GM12872 (cell line): ENCODE measurements around the gene STK32C.

Experiments
- TF ChIP-seq, protein P1 (sequence below): IDR thresholded peaks from 3 replicates; pipeline ENCODE4 v1.5.1; 2011; ENCODE audit warnings: low read depth, mild to moderate bottlenecking, low read length, moderate library complexity; ENCODE audit not compliant: insufficient read depth

Gene STK32C

GRCh38 chr10:132229834-132230556 lies 77.8 kb downstream of the STK32C start:
- TF ChIP-seq, protein P1, sequence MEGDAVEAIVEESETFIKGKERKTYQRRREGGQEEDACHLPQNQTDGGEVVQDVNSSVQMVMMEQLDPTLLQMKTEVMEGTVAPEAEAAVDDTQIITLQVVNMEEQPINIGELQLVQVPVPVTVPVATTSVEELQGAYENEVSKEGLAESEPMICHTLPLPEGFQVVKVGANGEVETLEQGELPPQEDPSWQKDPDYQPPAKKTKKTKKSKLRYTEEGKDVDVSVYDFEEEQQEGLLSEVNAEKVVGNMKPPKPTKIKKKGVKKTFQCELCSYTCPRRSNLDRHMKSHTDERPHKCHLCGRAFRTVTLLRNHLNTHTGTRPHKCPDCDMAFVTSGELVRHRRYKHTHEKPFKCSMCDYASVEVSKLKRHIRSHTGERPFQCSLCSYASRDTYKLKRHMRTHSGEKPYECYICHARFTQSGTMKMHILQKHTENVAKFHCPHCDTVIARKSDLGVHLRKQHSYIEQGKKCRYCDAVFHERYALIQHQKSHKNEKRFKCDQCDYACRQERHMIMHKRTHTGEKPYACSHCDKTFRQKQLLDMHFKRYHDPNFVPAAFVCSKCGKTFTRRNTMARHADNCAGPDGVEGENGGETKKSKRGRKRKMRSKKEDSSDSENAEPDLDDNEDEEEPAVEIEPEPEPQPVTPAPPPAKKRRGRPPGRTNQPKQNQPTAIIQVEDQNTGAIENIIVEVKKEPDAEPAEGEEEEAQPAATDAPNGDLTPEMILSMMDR, result no peak

DNA sequence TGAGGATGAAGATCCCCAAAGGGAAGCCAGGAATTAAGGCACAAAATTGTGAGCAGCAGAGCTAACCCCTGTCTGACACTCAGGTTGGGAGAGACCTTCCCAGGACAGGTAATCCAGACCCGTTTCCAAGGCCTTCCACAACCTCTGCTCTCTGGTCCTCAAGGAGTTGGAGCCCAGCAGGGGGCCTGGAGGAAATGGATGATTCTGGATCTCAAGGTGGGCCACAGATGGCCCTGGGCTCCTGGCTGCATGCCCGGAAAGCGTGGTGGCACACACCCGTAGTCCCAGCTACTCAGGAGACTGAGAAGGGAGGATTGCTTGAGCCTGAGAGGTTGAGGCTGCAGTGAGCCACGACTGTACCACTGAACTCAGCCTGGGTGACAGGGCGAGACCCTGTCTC lies 78.7 kb downstream of the STK32C start:
- TF ChIP-seq, protein P1, result no peak

GRCh38 chr10:132228616-132229015 lies 79.1 kb downstream of the STK32C start:
- TF ChIP-seq, protein P1, result no peak

DNA sequence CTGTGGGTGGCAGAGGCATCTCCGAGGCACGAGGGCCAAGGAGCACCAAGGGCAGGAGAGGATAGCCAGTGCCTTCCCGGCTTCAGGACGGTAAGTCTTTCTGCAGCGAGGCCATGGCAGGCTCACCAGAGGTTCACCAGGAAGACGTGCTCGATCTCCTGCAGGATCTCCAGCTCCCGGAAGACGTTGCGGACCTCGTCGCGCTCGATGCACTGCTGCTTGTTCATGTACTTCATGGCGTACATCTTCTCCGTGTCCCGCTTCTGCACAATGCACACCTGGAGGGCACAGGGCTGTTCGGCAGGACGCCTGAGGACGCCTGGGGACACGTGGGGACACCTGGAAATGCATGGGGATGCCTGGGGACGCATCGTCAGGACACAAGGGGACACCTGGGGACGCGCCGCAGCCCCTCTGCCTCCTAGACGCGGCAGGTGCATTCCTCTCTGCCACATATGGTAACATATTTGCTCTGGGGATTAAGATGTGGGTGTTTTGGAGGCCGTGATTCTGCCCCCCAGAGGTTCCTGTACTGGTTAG lies 79.8 kb downstream of the STK32C start:
- TF ChIP-seq, protein P1, result no peak

DNA sequence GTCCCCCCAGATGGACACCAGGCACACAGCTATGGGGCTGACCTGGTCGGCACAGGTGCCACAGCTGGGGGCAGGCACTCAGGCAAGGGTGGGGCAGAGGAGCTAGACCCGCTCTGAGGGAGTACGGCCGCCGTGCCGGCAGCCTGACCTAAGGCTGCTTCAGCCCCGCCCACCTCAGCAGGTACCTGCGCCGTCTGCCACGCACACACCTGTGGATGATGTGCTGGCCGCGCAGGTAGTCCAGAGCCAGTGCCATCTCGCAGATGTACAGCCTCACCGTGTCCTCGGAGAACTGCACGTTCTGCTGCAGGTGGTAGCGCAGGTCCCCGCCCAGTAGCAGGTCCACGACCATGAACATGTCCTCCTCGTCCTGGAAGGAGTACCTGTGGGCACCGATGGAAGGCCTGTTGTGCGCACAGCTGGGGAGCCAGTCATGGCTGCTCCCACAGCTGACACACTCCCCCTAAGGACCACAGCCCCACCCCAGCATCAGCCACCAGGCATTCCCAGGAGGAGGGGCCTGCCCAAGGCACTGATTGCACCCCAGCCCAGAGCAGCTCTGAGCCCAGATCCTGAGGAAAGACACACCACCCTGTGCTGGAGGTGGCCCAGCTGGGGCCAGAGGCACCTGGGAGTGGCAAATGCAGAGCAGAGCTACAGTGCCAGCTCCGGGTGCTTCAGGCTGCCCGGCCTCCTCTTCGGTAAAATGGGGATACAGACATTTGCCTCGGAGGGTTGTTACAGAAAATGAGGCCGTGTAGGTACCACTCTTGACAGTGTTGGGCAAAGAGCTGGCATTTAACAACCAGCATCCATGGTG lies 81.0 kb downstream of the STK32C start:
- TF ChIP-seq, protein P1, result no peak

DNA sequence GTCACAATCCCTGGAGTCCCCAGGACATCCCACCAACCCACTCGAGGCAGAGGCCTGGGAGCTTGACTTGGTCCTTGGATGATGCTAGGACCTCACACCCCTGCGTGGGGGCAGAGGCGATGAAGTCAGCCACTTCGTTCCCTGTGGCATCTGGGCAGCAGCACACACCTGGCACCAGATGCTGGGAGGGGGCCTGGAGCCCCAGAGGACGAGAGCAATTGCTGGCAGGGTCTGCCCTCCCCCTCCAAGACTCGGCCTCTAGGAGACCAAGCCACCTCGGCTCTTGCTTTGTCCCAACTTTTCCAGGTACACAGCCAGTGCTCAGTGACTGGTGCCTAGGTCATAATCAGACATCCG lies 81.9 kb downstream of the STK32C start:
- TF ChIP-seq, protein P1, result no peak

GRCh38 chr10:132225073-132225848 lies 82.5 kb downstream of the STK32C start:
- TF ChIP-seq, protein P1, result no peak
